Measurements from ENCODE around the gene ESCO1. TPM values are rescaled to one million over a fixed set of nuclear protein-coding genes. Genes with fewer than 3 reads are reported as not detected.

Gene ESCO1
- total and polyA plus RNA-seq, 7 experiments from 2014 or later, result 7.5 to 36.4 (median 33.4) TPM

DNA sequence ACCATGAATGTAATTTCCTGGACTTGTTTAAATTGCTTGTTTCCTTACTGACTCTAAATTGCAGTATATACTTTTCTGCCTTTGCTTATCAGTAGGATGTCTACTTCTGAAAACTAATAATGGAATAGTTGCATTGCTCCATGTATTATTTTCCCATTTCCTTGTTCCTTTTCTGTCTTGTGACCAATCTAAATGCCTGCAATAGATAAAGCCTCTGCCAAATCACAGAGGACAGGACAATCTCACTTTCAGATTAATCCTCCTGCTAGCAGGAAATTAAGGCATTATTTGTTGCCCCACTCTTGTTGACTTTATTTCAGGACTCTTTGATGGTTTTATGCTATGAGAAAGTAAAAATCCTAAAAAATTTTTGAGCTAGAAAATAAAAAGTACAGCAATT, 4.7 kb upstream of the ESCO1 start:
- Histone ChIP-seq H3K27ac (ENCODE audit: low read depth, low read length) (no peak overlapping the region), H3K27me3 (ENCODE audit: control insufficient read depth in 2 of 2, insufficient read depth in 2 of 2, low read length in 2 of 2) (no peaks in the 10 kb centered on the region), H3K9me3 (ENCODE audit: control insufficient read depth in 2 of 3, low read length in 3 of 3) (no peaks in the 10 kb centered on the region), H3K36me3 (ENCODE audit: control insufficient read depth in 2 of 3, insufficient read depth in 3 of 3, low read length in 3 of 3) (peaks cover 0 to 3% (median 0%) of the 10 kb centered on the region in 3 experiments), H3K4me1 (ENCODE audit: control insufficient read depth in 2 of 2, insufficient read depth in 2 of 2, low read length in 2 of 2) (peaks cover 0 to 4% of the 10 kb centered on the region in 2 donors), H3K4me3 (ENCODE audit: low read length) (no peak overlapping the region)
- ChIA-PET CTCF (interaction anchor here (1.1 kb wide), 1 partner anchor 15 kb away, joined by 3 read pairs; no protein-coding TSS in a partner anchor), POLR2A (no interaction called here)
- no peak overlapping the region for H3K4me3 Mint-ChIP-seq
- H3K4me1 Mint-ChIP-seq, result peaks cover 3 to 19% (median 13%) of the 10 kb centered on the region in 7 donors
- peaks cover 0 to 7% (median 0%) of the 10 kb centered on the region in 11 donors for H3K9me3 Mint-ChIP-seq
- H3K36me3 Mint-ChIP-seq, result no peaks in the 10 kb centered on the region
- no peak for ATAC-seq
- no peaks in the 10 kb centered on the region for H3K27me3 Mint-ChIP-seq
- H3K27ac Mint-ChIP-seq, result no peak overlapping the region
- no peak for DNase-seq
- intact Hi-C loops (cut with micrococcal nuclease), result loop anchor here in 1 of 2 donors (10.0 kb wide), 1 partner anchor 1980 kb away; the partner anchor contains the start of gene NPC1

DNA sequence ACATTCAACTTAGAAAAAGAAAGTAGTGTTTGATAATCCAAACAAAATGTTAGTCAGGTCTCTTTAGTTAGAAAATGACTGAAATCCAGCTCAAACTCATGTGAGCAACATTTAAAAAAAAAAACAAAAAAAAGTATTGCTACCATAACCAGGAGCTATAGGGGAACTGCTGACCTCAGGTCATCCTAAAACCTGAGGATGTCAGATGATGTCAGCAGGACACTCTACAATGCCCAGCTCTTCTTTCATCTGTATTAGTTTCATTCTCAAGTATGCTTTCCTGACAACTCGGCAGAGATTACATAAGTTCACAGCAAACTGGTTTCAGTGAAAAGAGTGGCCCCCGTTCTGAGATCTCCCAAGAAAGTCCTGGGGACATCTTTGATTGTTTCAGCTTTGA, 4.2 kb upstream of the ESCO1 start:
- intact Hi-C loops (cut with micrococcal nuclease), result loop anchor here in 1 of 2 donors (10.0 kb wide), 1 partner anchor 1980 kb away; the partner anchor contains the start of gene NPC1
- Mint-ChIP-seq H3K27me3 (no peaks in the 10 kb centered on the region), H3K36me3 (peaks cover 0 to 1% (median 0%) of the 10 kb centered on the region in 5 donors), H3K9me3 (peaks cover 0 to 8% (median 0%) of the 10 kb centered on the region in 11 donors), H3K27ac (no peak overlapping the region), H3K4me3 (no peak overlapping the region), H3K4me1 (peaks cover 2 to 22% (median 15%) of the 10 kb centered on the region in 7 donors)
- Histone ChIP-seq H3K27me3 (ENCODE audit: control insufficient read depth in 2 of 2, insufficient read depth in 2 of 2, low read length in 2 of 2) (no peaks in the 10 kb centered on the region), H3K4me1 (ENCODE audit: control insufficient read depth in 2 of 2, insufficient read depth in 2 of 2, low read length in 2 of 2) (peaks cover under 1 to 4% of the 10 kb centered on the region in 2 donors), H3K27ac (ENCODE audit: low read depth, low read length) (no peak overlapping the region), H3K4me3 (ENCODE audit: low read length) (no peak overlapping the region), H3K9me3 (ENCODE audit: control insufficient read depth in 2 of 3, low read length in 3 of 3) (no peaks in the 10 kb centered on the region), H3K36me3 (ENCODE audit: control insufficient read depth in 2 of 3, insufficient read depth in 3 of 3, low read length in 3 of 3) (peaks cover 0 to 8% (median 0%) of the 10 kb centered on the region in 3 experiments)
- CTCF ChIA-PET, result no interaction called here
- ATAC-seq (no peak), DNase-seq (no peak)
- POLR2A ChIA-PET, result interaction anchor here (0.6 kb wide), 1 partner anchor 110 kb away, joined by 4 read pairs; no protein-coding TSS in a partner anchor

DNA sequence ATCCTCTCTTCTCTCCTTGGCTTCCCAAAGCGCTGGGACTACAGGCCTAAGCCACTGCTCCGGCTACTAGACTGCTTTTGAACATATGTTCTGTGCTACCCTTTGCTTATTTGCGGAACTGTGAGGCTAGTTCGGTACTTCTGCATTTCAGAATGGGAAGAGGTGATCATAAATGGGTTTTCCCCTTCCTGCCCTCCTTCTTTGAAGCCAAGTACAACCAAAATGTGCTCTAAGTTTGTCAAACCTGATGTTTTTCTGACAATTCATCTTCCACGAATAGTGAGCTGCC, 1.7 kb upstream of the ESCO1 start:
- intact Hi-C loops (cut with micrococcal nuclease), result loop anchor here in 1 of 2 donors (10.0 kb wide), 1 partner anchor 1983 kb away; the partner anchor contains the start of gene NPC1
- H3K4me1 ChIP-seq (ENCODE audit: control insufficient read depth in 2 of 2, insufficient read depth in 2 of 2, low read length in 2 of 2), result peaks cover 12 to 24% of the 10 kb centered on the region in 2 donors
- ATAC-seq, result no peak
- ChIA-PET POLR2A (interaction anchor here (1.6 kb wide), 1 partner anchor 9 kb away, joined by 4 read pairs; no protein-coding TSS in a partner anchor), CTCF (interaction anchor here (1.3 kb wide), 1 partner anchor 10 kb away, joined by 7 read pairs; the partner anchor contains the start of gene SNRPD1)
- no peaks in the 10 kb centered on the region for H3K27me3 ChIP-seq (ENCODE audit: control insufficient read depth in 2 of 2, insufficient read depth in 2 of 2, low read length in 2 of 2)
- H3K27me3 Mint-ChIP-seq, result no peaks in the 10 kb centered on the region
- H3K36me3 Mint-ChIP-seq, result peaks cover 0 to 3% (median 0%) of the 10 kb centered on the region in 5 donors
- no peak overlapping the region for H3K4me3 ChIP-seq (ENCODE audit: low read length)
- H3K9me3 Mint-ChIP-seq, result peaks cover 0 to 8% (median 0%) of the 10 kb centered on the region in 11 donors
- H3K4me1 Mint-ChIP-seq, result peaks cover 12 to 45% (median 29%) of the 10 kb centered on the region in 7 donors
- H3K27ac ChIP-seq (ENCODE audit: low read depth, low read length), result no peak overlapping the region
- peak in 1 of 9 donors; percentile 4 for DNase-seq
- H3K36me3 ChIP-seq (ENCODE audit: control insufficient read depth in 2 of 3, insufficient read depth in 3 of 3, low read length in 3 of 3), result peaks cover 0 to 8% (median 0%) of the 10 kb centered on the region in 3 experiments
- H3K4me3 Mint-ChIP-seq, result peak overlapping the region in 8 of 10 donors; percentile 16 to 79 (median 42)
- no peaks in the 10 kb centered on the region for H3K9me3 ChIP-seq (ENCODE audit: control insufficient read depth in 2 of 3, low read length in 3 of 3)
- H3K27ac Mint-ChIP-seq, result peak overlapping the region; percentile 64 to 99 (median 81)

DNA sequence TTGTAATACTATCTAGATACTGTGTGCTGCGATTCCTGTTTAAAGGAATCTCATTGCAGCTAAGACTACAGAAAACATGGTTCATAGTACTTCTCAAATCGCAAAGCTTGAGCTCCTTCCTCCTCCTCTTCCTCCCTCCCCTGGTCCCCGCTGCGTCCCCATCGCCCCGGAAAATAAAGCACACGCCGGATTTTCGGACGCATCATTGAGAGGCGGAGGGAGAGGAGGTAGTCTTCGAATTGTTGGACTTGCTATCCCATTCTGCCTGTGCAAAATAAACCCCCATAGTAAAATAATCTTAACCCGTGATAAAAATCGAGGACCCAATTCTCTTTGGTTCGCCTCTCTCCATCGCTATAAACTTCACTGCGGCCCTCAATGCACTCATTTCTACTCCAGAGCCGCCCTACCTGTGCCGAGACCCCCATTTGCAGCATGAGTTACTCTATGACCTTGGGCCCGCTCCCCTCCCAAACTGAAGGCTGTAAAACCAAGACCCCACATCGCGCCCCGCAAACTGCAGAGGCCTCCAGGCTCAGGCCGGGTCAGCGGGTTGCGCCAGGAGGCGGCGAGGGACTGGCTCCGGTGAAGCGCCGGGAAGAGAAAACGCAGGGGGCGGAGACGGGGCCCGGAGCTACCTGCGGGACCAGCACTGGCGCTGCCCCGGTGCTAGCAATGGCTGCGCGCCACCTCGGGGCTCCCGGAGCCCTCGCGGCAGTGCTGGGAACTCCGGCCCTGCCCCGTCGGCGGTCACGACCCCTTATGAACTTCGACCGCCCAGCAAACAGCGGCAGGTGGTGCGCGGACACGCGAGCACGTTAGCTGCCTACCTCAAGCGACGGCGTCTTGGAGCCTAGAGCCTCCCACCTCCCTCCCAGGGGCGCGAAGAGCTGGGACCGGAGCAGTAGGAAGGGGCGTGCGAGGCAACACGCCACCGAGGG, 649 bp downstream of the ESCO1 start:
- intact Hi-C loops (cut with micrococcal nuclease), result loop anchor here (1.0 to 10.0 kb wide), 6 partner anchors 12 to 1985 kb away; partner anchors contain the start of genes ABHD3 (in 2 of the 2), MIB1 (in 2 of the 2), SNRPD1 (in 2 of the 2) and NPC1 (in 1 of the 2)
- CTCF ChIA-PET, result interaction anchor here (0.7 to 3.0 kb wide), 5 partner anchors 11 to 101 kb away, joined by 3 to 38 read pairs (median 3); partner anchors contain the start of gene SNRPD1
- DNase-seq, result peak in 3 of 9 donors; percentile 1 to 13 (median 4)
- Histone ChIP-seq H3K36me3 (ENCODE audit: control insufficient read depth in 2 of 3, insufficient read depth in 3 of 3, low read length in 3 of 3) (peaks cover 0 to 8% (median 0%) of the 10 kb centered on the region in 3 experiments), H3K27me3 (ENCODE audit: control insufficient read depth in 2 of 2, insufficient read depth in 2 of 2, low read length in 2 of 2) (no peaks in the 10 kb centered on the region), H3K9me3 (ENCODE audit: control insufficient read depth in 2 of 3, low read length in 3 of 3) (no peaks in the 10 kb centered on the region), H3K4me3 (ENCODE audit: low read length) (peak overlapping the region; percentile 99), H3K27ac (ENCODE audit: low read depth, low read length) (peak overlapping the region; percentile 84), H3K4me1 (ENCODE audit: control insufficient read depth in 2 of 2, insufficient read depth in 2 of 2, low read length in 2 of 2) (peaks cover 12 to 24% of the 10 kb centered on the region in 2 donors)
- peak; percentile 63 for ATAC-seq
- Mint-ChIP-seq H3K36me3 (peaks cover 0 to 3% (median 0%) of the 10 kb centered on the region in 5 donors), H3K4me1 (peaks cover 16 to 58% (median 36%) of the 10 kb centered on the region in 7 donors), H3K4me3 (peak overlapping the region; percentile 91 to 99 (median 96)), H3K27ac (peak overlapping the region; percentile 96 to 100 (median 99)), H3K9me3 (peaks cover 0 to 8% (median 0%) of the 10 kb centered on the region in 11 donors), H3K27me3 (no peaks in the 10 kb centered on the region)
- POLR2A ChIA-PET, result interaction anchor here (0.6 to 3.1 kb wide), 20 partner anchors 9 to 565 kb away, joined by 3 to 95 read pairs (median 4); partner anchors contain the start of genes ABHD3, MIB1, ROCK1 and SNRPD1

- intact Hi-C loops (cut with micrococcal nuclease), result loop anchor here in 1 of 2 donors (1.0 kb wide), 1 partner anchor 108 kb away; no protein-coding TSS in a partner anchor
- CTCF ChIA-PET, result interaction anchor here (0.7 to 3.0 kb wide), 2 partner anchors 12 to 102 kb away, joined by 3 to 38 read pairs; partner anchors contain the start of gene SNRPD1
- Histone ChIP-seq H3K27ac (ENCODE audit: low read depth, low read length) (peak overlapping the region; percentile 84), H3K4me1 (ENCODE audit: control insufficient read depth in 2 of 2, insufficient read depth in 2 of 2, low read length in 2 of 2) (peaks cover 16 to 26% of the 10 kb centered on the region in 2 donors), H3K27me3 (ENCODE audit: control insufficient read depth in 2 of 2, insufficient read depth in 2 of 2, low read length in 2 of 2) (no peaks in the 10 kb centered on the region), H3K36me3 (ENCODE audit: control insufficient read depth in 2 of 3, insufficient read depth in 3 of 3, low read length in 3 of 3) (peaks cover 0 to 8% (median 0%) of the 10 kb centered on the region in 3 experiments), H3K4me3 (ENCODE audit: low read length) (peak overlapping the region; percentile 99), H3K9me3 (ENCODE audit: control insufficient read depth in 2 of 3, low read length in 3 of 3) (no peaks in the 10 kb centered on the region)
- DNase-seq, result no peak
- H3K36me3 Mint-ChIP-seq, result peaks cover 0 to 4% (median 3%) of the 10 kb centered on the region in 5 donors
- peak overlapping the region; percentile 96 to 100 (median 99) for H3K27ac Mint-ChIP-seq
- peak overlapping the region; percentile 91 to 99 (median 96) for H3K4me3 Mint-ChIP-seq
- no peak for ATAC-seq
- no peaks in the 10 kb centered on the region for H3K27me3 Mint-ChIP-seq
- peaks cover 0 to 8% (median 0%) of the 10 kb centered on the region in 11 donors for H3K9me3 Mint-ChIP-seq
- peaks cover 22 to 67% (median 41%) of the 10 kb centered on the region in 7 donors for H3K4me1 Mint-ChIP-seq
- POLR2A ChIA-PET, result interaction anchor here (1.9 to 3.1 kb wide), 5 partner anchors 12 to 142 kb away, joined by 5 to 95 read pairs (median 28); partner anchors contain the start of genes ABHD3, MIB1 and SNRPD1
Measured at GRCh38 chr18:21598726-21599584, 1.5 kb downstream of the ESCO1 start.
